Cardiac muscle cell (in vitro differentiated cells and primary cell): ENCODE results near the gene SH3TC1. TPM values are rescaled to one million over a fixed set of nuclear protein-coding genes. Genes with fewer than 3 reads are reported as not detected.

Source experiments
- DNase-seq, 2 donors: peaks; one replicate each; pipeline versions ENCODE4 v3.0.0 to v3.0.0-alpha.2; 2010 to 2017; ENCODE audit warnings: low read depth in 1 of 2, low spot score in 1 of 2
- H3K27ac ChIP-seq: fragments of 200-600 bp; sonication (generic); 2 replicates; pipeline ENCODE4 v1.5.1; 2016
- H3K27me3 ChIP-seq: fragments of 200-600 bp; sonication (generic); 2 replicates; pipeline ENCODE4 v1.6.0; 2016; ENCODE audit warnings: control low read depth
- H3K36me3 ChIP-seq: fragments of 200-600 bp; sonication (generic); 2 replicates; pipeline ENCODE4 v1.5.1; 2016; ENCODE audit warnings: control low read depth
- H3K4me1 ChIP-seq: fragments of 200-600 bp; sonication (generic); 2 replicates; pipeline ENCODE4 v1.8.1; 2017; ENCODE audit warnings: low read depth, mild to moderate bottlenecking, mixed run types
- H3K4me3 ChIP-seq: fragments of 200-600 bp; sonication (generic); 2 replicates; pipeline ENCODE4 v1.5.1; 2016; ENCODE audit warnings: mild to moderate bottlenecking
- H3K9me3 ChIP-seq: fragments of 200-600 bp; sonication (generic); 2 replicates; pipeline ENCODE4 v1.5.1; 2017; ENCODE audit warnings: low read depth, mild to moderate bottlenecking, control low read depth
- CTCF ChIP-seq: IDR thresholded peaks from 2 replicates; pipeline ENCODE4 v1.5.1; 2012; ENCODE audit warnings: low read depth, mild to moderate bottlenecking, low read length
- polyA plus RNA-seq: library from polyadenylated mRNA; unstranded; fragments of >200 nt; fragmentation: Nextera tagmentation; extraction: Ambion mirVana; gene quantifications from 2 replicates; pipeline ENCODE4 v1.2.1, GENCODE V29; 2016
- total RNA-seq: library from RNA; depleted of rRNA; stranded (reverse); fragments of >200 nt; gene quantifications from 2 replicates; pipeline ENCODE4 v1.2.3, GENCODE V29; 2016

SH3TC1 gene
- total and polyA plus RNA-seq, 2 experiments from 2014 or later = 0.57 to 3.8 TPM

- H3K27ac ChIP-seq = no peak overlapping the region
- DNase-seq = no peak
- H3K4me3 ChIP-seq = no peak overlapping the region
- no peaks in the 10 kb centered on the region for H3K9me3 ChIP-seq
- H3K4me1 ChIP-seq = no peaks in the 10 kb centered on the region
- TF ChIP-seq CTCF = no peak
- H3K27me3 ChIP-seq = no peaks in the 10 kb centered on the region
- no peaks in the 10 kb centered on the region for H3K36me3 ChIP-seq
These were observed 83.7 kb downstream of the SH3TC1 start for GRCh38 chr4:8282742-8283141.

DNA sequence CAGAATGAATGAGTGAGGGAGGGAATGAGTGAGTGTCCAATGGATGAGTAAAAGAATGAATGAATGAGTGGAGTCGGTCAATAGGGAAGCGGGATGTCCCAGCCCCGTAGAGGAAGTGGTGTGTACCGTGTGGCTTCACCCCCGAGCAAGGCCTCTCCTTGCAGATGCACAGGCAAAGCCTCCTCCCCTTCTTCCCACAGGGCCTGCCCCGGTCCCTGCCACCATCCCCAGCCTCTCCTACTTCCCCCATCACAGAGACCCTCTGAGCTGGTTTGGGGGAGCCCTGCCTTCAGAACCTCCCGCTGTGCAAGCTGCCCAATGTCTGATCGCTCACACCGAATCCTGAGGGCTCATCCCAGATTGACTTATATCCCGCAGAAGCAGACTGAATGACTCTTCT lies 84.1 kb downstream of the SH3TC1 start:
- no peaks in the 10 kb centered on the region for H3K9me3 ChIP-seq
- H3K27ac ChIP-seq = no peak overlapping the region
- no peak overlapping the region for H3K4me3 ChIP-seq
- H3K27me3 ChIP-seq = no peaks in the 10 kb centered on the region
- no peak for DNase-seq
- H3K36me3 ChIP-seq = no peaks in the 10 kb centered on the region
- no peaks in the 10 kb centered on the region for H3K4me1 ChIP-seq
- TF ChIP-seq CTCF = no peak

GRCh38 chr4:8283631-8284121 lies 84.6 kb downstream of the SH3TC1 start:
- Histone ChIP-seq H3K9me3 (no peaks in the 10 kb centered on the region), H3K4me3 (no peak overlapping the region), H3K36me3 (no peaks in the 10 kb centered on the region), H3K4me1 (no peaks in the 10 kb centered on the region), H3K27me3 (no peaks in the 10 kb centered on the region), H3K27ac (no peak overlapping the region)
- no peak for DNase-seq
- TF ChIP-seq CTCF = no peak

GRCh38 chr4:8284391-8284790 lies 85.3 kb downstream of the SH3TC1 start:
- DNase-seq = no peak
- Histone ChIP-seq H3K4me1 (no peaks in the 10 kb centered on the region), H3K27ac (no peak overlapping the region), H3K4me3 (no peak overlapping the region), H3K36me3 (no peaks in the 10 kb centered on the region), H3K27me3 (no peaks in the 10 kb centered on the region), H3K9me3 (no peaks in the 10 kb centered on the region)
- TF ChIP-seq CTCF = no peak

GRCh38 chr4:8285143-8285975 lies 86.3 kb downstream of the SH3TC1 start:
- H3K9me3 ChIP-seq = no peaks in the 10 kb centered on the region
- H3K4me3 ChIP-seq = no peak overlapping the region
- H3K27me3 ChIP-seq = no peaks in the 10 kb centered on the region
- no peaks in the 10 kb centered on the region for H3K36me3 ChIP-seq
- no peak for DNase-seq
- no peaks in the 10 kb centered on the region for H3K4me1 ChIP-seq
- no peak for TF ChIP-seq CTCF
- H3K27ac ChIP-seq = no peak overlapping the region
